Measurements from ENCODE around the gene RGS12. TPM values are rescaled to one million over a fixed set of nuclear protein-coding genes. Genes with fewer than 3 reads are reported as not detected.

RGS12 gene
- total RNA-seq, 1 donor from 2014 or later: 21.9 TPM

- H3K27ac Mint-ChIP-seq (ENCODE audit: unreplicated experiment): no peak overlapping the region
- FAIRE-seq: no peak
- H3K4me1 Mint-ChIP-seq (ENCODE audit: low read depth, unreplicated experiment): no peaks in the 10 kb centered on the region
- Histone ChIP-seq H3K9ac (ENCODE audit: low read length) (no peak overlapping the region), H3K4me3 (ENCODE audit: insufficient read depth, low read depth, low read length) (no peak overlapping the region), H3K27ac (ENCODE audit: low read depth, low read length) (no peak overlapping the region), H3K27me3 (ENCODE audit: insufficient read depth, low read length) (no peaks in the 10 kb centered on the region), H2AFZ (ENCODE audit: low read depth, low read length) (no peak overlapping the region), H3K4me1 (ENCODE audit: insufficient read depth, low read length) (no peaks in the 10 kb centered on the region), H3K79me2 (ENCODE audit: insufficient read depth, low read length) (no peaks in the 10 kb centered on the region), H3K36me3 (ENCODE audit: insufficient read depth, low read length) (no peaks in the 10 kb centered on the region), H4K20me1 (ENCODE audit: insufficient read depth, low read length) (no peaks in the 10 kb centered on the region), H3K9me3 (ENCODE audit: insufficient read depth, low read depth, low read length) (no peaks in the 10 kb centered on the region), H3K4me2 (ENCODE audit: low read length) (no peak overlapping the region)
- TF ChIP-seq CTCF (IDR thresholded peaks at IDR 0.05; ENCODE audit: insufficient read depth, low read depth, low read length) (no peak), EZH2 (IDR thresholded peaks at IDR 0.05; ENCODE audit: insufficient read depth, low read length) (no peak)
- H3K9me3 Mint-ChIP-seq (ENCODE audit: unreplicated experiment): no peaks in the 10 kb centered on the region
- H3K27me3 Mint-ChIP-seq (ENCODE audit: low read depth, unreplicated experiment): peaks cover 2% of the 10 kb centered on the region
- no peak overlapping the region for H3K4me3 Mint-ChIP-seq (ENCODE audit: unreplicated experiment)
- peaks cover 3% of the 10 kb centered on the region for H3K36me3 Mint-ChIP-seq (ENCODE audit: low read depth, unreplicated experiment)
- DNase-seq (ENCODE audit: low read depth): no peak
Observed at GRCh38 chr4:3268395-3269104, 24.3 kb upstream of the RGS12 start.

DNA sequence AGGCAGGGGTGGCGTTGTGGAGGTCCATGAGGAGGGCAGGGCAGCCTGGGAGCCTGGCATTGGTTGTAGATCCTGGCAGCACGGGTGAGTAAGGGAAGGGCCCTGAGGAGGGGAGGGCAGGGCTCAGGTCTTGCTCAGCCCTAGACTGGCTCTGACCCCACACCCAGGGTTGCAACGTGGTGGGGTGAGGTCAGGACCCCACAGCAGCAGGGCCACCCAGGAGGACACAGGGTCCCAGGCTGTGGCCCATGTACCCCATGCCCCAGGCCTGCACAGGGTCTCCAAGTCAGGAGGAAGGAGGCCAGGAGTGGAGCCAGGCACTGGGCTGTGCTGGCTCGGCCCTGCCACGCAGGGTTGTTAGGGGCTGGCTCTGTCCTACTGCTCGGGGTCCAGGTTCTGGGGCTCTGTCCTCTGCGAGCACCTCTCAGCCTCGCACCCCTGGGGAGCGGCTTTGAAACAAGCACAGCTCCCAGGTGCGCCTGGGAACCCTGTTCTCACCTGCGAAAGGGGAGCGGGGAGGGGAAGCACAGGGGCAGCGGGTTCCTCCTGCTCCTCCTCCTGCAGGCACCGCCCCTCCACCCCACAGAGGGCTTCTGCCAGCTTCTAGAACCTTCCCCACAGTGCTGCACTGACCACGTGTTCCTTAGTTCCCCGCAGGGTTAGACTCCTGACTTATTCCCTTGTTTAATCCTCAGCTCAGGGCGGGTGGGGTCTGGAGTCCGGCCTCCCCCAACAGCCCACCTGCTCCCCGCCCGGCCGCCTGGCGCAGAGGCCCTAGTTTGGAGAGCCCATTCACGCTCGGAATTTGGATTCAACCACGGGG lies 23.5 kb upstream of the RGS12 start:
- Mint-ChIP-seq H3K4me3 (ENCODE audit: unreplicated experiment) (no peak overlapping the region), H3K4me1 (ENCODE audit: low read depth, unreplicated experiment) (no peaks in the 10 kb centered on the region), H3K27ac (ENCODE audit: unreplicated experiment) (no peak overlapping the region), H3K36me3 (ENCODE audit: low read depth, unreplicated experiment) (peaks cover 3% of the 10 kb centered on the region), H3K9me3 (ENCODE audit: unreplicated experiment) (no peaks in the 10 kb centered on the region), H3K27me3 (ENCODE audit: low read depth, unreplicated experiment) (peaks cover 2% of the 10 kb centered on the region)
- FAIRE-seq: no peak
- no peak overlapping the region for H3K4me3 ChIP-seq (ENCODE audit: insufficient read depth, low read depth, low read length)
- no peaks in the 10 kb centered on the region for H3K27me3 ChIP-seq (ENCODE audit: insufficient read depth, low read length)
- no peak overlapping the region for H3K4me2 ChIP-seq (ENCODE audit: low read length)
- no peaks in the 10 kb centered on the region for H3K36me3 ChIP-seq (ENCODE audit: insufficient read depth, low read length)
- H4K20me1 ChIP-seq (ENCODE audit: insufficient read depth, low read length): no peaks in the 10 kb centered on the region
- H3K4me1 ChIP-seq (ENCODE audit: insufficient read depth, low read length): no peaks in the 10 kb centered on the region
- DNase-seq (ENCODE audit: low read depth): no peak
- TF ChIP-seq EZH2 (IDR thresholded peaks at IDR 0.05; ENCODE audit: insufficient read depth, low read length): no peak
- TF ChIP-seq CTCF (IDR thresholded peaks at IDR 0.05; ENCODE audit: insufficient read depth, low read depth, low read length): no peak
- H3K9me3 ChIP-seq (ENCODE audit: insufficient read depth, low read depth, low read length): no peaks in the 10 kb centered on the region
- no peak overlapping the region for H3K9ac ChIP-seq (ENCODE audit: low read length)
- no peak overlapping the region for H2AFZ ChIP-seq (ENCODE audit: low read depth, low read length)
- H3K79me2 ChIP-seq (ENCODE audit: insufficient read depth, low read length): no peaks in the 10 kb centered on the region
- H3K27ac ChIP-seq (ENCODE audit: low read depth, low read length): no peak overlapping the region
